ENCODE measurements around the gene USP34.

Gene USP34

DNA sequence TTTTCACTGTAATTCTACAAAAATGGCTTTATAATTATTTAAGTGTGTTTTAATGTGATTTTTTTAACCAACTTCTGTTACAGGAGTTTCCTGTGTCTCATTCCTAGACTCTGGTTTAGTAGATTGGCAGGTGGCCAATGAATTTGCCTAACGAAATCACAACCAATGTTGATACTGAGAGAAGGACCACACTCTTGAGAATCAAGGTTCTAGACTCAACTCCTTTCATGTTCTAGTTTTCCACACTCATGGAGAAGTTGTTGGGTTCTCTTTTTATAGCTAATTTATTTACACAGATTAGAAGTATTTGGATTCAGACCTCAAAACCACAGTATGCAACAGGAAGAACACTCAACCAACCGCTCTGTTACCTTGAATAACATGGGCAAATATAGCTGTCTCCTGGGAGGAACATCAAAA lies 22.6 kb upstream of the USP34 start:
- Histone ChIP-seq H3K9me3 (ENCODE audit: insufficient read depth, low read length) (no peaks in the 10 kb centered on the region), H2AFZ (ENCODE audit: low read depth, low read length, severe bottlenecking) (no peak overlapping the region), H3K36me3 (ENCODE audit: low read length) (peaks cover 72% of the 10 kb centered on the region), H3K9me2 (replicated peaks; ENCODE audit: insufficient read depth, low read length) (no peaks in the 10 kb centered on the region), H3K9ac (ENCODE audit: low read length) (no peak overlapping the region), H3F3A (ENCODE audit: insufficient read depth) (peaks cover 28% of the 10 kb centered on the region), H3K79me2 (ENCODE audit: insufficient read depth, low read length) (peaks cover 43% of the 10 kb centered on the region), H3K27me3 (ENCODE audit: low read length) (no peaks in the 10 kb centered on the region), H3K27ac (ENCODE audit: low read depth, low read length) (no peak overlapping the region; the same call in 1 of the 2 replicates), H3K4me2 (ENCODE audit: low read depth, low read length, poor library complexity, severe bottlenecking) (no peak overlapping the region), H4K20me1 (ENCODE audit: low read depth, low read length) (peaks cover 17% of the 10 kb centered on the region), H3K4me3 (ENCODE audit: insufficient read depth, low read length, poor library complexity, severe bottlenecking) (no peak overlapping the region)
- TF ChIP-seq CTCF (IDR thresholded peaks at IDR 0.05; ENCODE audit: insufficient read depth, low read length, poor library complexity, severe bottlenecking) (no peak), EZH2phosphoT487 (conservative IDR thresholded peaks at IDR 0.05; ENCODE audit: low read length) (no peak)

DNA sequence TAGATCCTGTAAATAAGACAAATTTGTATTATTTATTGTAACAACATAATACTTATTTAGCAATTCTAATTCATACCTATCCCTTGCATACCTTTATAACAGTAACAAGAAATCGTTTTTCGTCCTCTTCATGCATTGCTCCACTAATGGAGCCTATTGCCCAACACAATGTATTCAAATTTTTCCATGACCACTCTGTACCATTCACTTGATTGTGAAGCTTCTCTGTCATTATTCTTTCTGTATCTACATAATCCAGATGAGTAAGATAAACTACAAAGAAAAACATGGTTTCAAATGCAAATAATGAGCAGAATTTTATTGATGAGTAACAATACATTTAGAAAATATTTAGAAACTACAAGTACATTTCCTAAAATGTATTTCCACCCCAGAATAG lies 21.6 kb upstream of the USP34 start:
- peaks cover 47% of the 10 kb centered on the region for H3K79me2 ChIP-seq (ENCODE audit: insufficient read depth, low read length)
- no peak overlapping the region for H2AFZ ChIP-seq (ENCODE audit: low read depth, low read length, severe bottlenecking)
- H3K9me3 ChIP-seq (ENCODE audit: insufficient read depth, low read length) = no peaks in the 10 kb centered on the region
- H3K4me2 ChIP-seq (ENCODE audit: low read depth, low read length, poor library complexity, severe bottlenecking) = no peak overlapping the region
- H3K27ac ChIP-seq (ENCODE audit: low read depth, low read length) = no peak overlapping the region
- peaks cover 20% of the 10 kb centered on the region for H4K20me1 ChIP-seq (ENCODE audit: low read depth, low read length)
- no peaks in the 10 kb centered on the region for H3K9me2 ChIP-seq (replicated peaks; ENCODE audit: insufficient read depth, low read length)
- H3F3A ChIP-seq (ENCODE audit: insufficient read depth) = peaks cover 33% of the 10 kb centered on the region
- TF ChIP-seq CTCF (IDR thresholded peaks at IDR 0.05; ENCODE audit: insufficient read depth, low read length, poor library complexity, severe bottlenecking) = no peak
- no peak for TF ChIP-seq EZH2phosphoT487 (conservative IDR thresholded peaks at IDR 0.05; ENCODE audit: low read length)
- H3K9ac ChIP-seq (ENCODE audit: low read length) = no peak overlapping the region
- H3K4me3 ChIP-seq (ENCODE audit: insufficient read depth, low read length, poor library complexity, severe bottlenecking) = no peak overlapping the region
- H3K36me3 ChIP-seq (ENCODE audit: low read length) = peaks cover 72% of the 10 kb centered on the region
- no peaks in the 10 kb centered on the region for H3K27me3 ChIP-seq (ENCODE audit: low read length)

- Histone ChIP-seq H3K4me2 (ENCODE audit: low read depth, low read length, poor library complexity, severe bottlenecking) (no peak overlapping the region), H3K27me3 (ENCODE audit: low read length) (no peaks in the 10 kb centered on the region), H3K36me3 (ENCODE audit: low read length) (peaks cover 63% of the 10 kb centered on the region), H3F3A (ENCODE audit: insufficient read depth) (peaks cover 46% of the 10 kb centered on the region), H3K79me2 (ENCODE audit: insufficient read depth, low read length) (peaks cover 18% of the 10 kb centered on the region), H3K4me3 (ENCODE audit: insufficient read depth, low read length, poor library complexity, severe bottlenecking) (no peak overlapping the region), H3K9ac (ENCODE audit: low read length) (no peak overlapping the region), H3K27ac (ENCODE audit: low read depth, low read length) (no peak overlapping the region), H2AFZ (ENCODE audit: low read depth, low read length, severe bottlenecking) (no peak overlapping the region), H3K9me2 (replicated peaks; ENCODE audit: insufficient read depth, low read length) (no peaks in the 10 kb centered on the region), H4K20me1 (ENCODE audit: low read depth, low read length) (peaks cover 9% of the 10 kb centered on the region; the same call in 1 of the 2 replicates), H3K9me3 (ENCODE audit: insufficient read depth, low read length) (no peaks in the 10 kb centered on the region)
- no peak for TF ChIP-seq CTCF (IDR thresholded peaks at IDR 0.05; ENCODE audit: insufficient read depth, low read length, poor library complexity, severe bottlenecking)
- TF ChIP-seq EZH2phosphoT487 (conservative IDR thresholded peaks at IDR 0.05; ENCODE audit: low read length) = no peak
Observed at GRCh38 chr2:61485281-61485680, 14.4 kb upstream of the USP34 start.

Measured in SU-DHL-6 (cell line).